Lower lobe of right lung (tissue), 2 donors: ENCODE data around the gene SORBS2. TPM values are rescaled to one million over a fixed set of nuclear protein-coding genes. Genes with fewer than 3 reads are reported as not detected.

Experiments used
- ATAC-seq, 2 donors: fragments of 200-7000 bp; cut with Tn5 transposase; one replicate each; pipeline ENCODE4 v1.9.1; 2020 to 2022; ENCODE audit warnings: mild to moderate bottlenecking in 2 of 2, moderate library complexity in 2 of 2
- DNase-seq: peaks from one replicate; pipeline ENCODE4 v3.0.0-alpha.2; 2020
- H3K27ac ChIP-seq: fragments of 200-600 bp; one replicate; pipeline ENCODE4 v1.8.0; 2022
- H3K27me3 ChIP-seq: fragments of 200-600 bp; one replicate; pipeline ENCODE4 v1.8.0; 2022; ENCODE audit warnings: low read depth
- H3K36me3 ChIP-seq: fragments of 200-600 bp; one replicate; pipeline ENCODE4 v1.8.0; 2022; ENCODE audit warnings: mild to moderate bottlenecking
- H3K4me1 ChIP-seq: fragments of 200-600 bp; one replicate; pipeline ENCODE4 v1.8.0; 2022
- H3K4me3 ChIP-seq: fragments of 200-600 bp; one replicate; pipeline ENCODE4 v1.8.0; 2022; ENCODE audit warnings: mild to moderate bottlenecking
- H3K9me3 ChIP-seq: fragments of 200-600 bp; one replicate; pipeline ENCODE4 v1.8.0; 2022
- intact Hi-C: fragments of 100-400 bp; cut with DNase I; formaldehyde crosslinking; loops from one replicate; pipeline ENCODE4 v1.11.0; 2022
- total RNA-seq: library from RNA; stranded (reverse); fragmentation: NEBNext Ultra II Directional; extraction: Animal tissue kit (Norgen Biotek cat#: 25700); gene quantifications from one replicate; pipeline ENCODE4 v1.2.1, GENCODE V29; 2021
- TF ChIP-seq, protein P1 (sequence below): fragments of 200-600 bp; IDR thresholded peaks from one replicate; pipeline ENCODE4 v1.8.0; 2022; ENCODE audit warnings: antibody characterized with exemption, mild to moderate bottlenecking
- donor health status: DM: no; HTN: yes; CAD: no; lungs with severe emphysema.

The SORBS2 gene
- total RNA-seq, 1 donor from 2014 or later, result 49.3 TPM

DNA sequence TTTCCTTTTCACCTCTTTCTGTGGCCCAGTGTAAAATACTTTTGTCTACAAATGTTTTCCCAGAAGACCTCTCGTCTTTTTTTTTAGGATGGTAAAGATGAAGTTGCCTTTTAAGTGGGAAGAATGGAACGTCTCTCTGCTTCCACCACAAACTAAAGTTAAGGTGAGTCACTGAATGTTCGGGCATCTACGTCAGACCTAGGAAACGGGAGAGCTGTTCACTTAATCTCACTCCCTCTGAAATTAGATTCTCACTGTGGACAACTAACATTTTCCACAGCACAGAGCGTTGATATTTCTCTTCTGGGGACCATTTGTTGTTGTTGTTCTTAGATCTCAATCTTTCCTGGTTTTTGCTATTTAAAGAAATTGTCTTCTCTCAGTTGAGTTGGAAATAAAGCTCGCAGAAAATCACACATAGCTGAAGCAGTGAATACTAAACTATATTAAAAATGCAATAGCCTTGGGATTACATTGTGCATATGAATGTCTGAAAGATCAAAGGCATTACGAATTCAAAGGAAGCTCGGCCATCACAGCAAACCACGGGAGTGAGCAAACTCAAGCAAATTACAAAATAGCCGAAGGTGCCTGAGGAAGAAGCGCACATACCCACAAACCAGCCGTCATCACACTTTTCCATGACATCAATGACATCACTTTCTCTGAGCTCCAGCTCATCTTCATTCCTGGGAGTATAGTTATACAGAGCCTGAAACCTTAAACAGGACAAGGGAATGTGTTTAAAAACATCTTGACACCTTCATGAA is 222.7 kb downstream of the SORBS2 start:
- H3K9me3 ChIP-seq, result no peaks in the 10 kb centered on the region
- intact Hi-C loops, result no loop called here
- H3K27ac ChIP-seq, result no peak overlapping the region
- TF ChIP-seq, protein P1, sequence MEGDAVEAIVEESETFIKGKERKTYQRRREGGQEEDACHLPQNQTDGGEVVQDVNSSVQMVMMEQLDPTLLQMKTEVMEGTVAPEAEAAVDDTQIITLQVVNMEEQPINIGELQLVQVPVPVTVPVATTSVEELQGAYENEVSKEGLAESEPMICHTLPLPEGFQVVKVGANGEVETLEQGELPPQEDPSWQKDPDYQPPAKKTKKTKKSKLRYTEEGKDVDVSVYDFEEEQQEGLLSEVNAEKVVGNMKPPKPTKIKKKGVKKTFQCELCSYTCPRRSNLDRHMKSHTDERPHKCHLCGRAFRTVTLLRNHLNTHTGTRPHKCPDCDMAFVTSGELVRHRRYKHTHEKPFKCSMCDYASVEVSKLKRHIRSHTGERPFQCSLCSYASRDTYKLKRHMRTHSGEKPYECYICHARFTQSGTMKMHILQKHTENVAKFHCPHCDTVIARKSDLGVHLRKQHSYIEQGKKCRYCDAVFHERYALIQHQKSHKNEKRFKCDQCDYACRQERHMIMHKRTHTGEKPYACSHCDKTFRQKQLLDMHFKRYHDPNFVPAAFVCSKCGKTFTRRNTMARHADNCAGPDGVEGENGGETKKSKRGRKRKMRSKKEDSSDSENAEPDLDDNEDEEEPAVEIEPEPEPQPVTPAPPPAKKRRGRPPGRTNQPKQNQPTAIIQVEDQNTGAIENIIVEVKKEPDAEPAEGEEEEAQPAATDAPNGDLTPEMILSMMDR, result no peak
- peaks cover 6% of the 10 kb centered on the region for H3K4me1 ChIP-seq
- no peaks in the 10 kb centered on the region for H3K36me3 ChIP-seq
- H3K27me3 ChIP-seq, result no peaks in the 10 kb centered on the region
- ATAC-seq, result no peak
- no peak overlapping the region for H3K4me3 ChIP-seq
- DNase-seq, result no peak

DNA sequence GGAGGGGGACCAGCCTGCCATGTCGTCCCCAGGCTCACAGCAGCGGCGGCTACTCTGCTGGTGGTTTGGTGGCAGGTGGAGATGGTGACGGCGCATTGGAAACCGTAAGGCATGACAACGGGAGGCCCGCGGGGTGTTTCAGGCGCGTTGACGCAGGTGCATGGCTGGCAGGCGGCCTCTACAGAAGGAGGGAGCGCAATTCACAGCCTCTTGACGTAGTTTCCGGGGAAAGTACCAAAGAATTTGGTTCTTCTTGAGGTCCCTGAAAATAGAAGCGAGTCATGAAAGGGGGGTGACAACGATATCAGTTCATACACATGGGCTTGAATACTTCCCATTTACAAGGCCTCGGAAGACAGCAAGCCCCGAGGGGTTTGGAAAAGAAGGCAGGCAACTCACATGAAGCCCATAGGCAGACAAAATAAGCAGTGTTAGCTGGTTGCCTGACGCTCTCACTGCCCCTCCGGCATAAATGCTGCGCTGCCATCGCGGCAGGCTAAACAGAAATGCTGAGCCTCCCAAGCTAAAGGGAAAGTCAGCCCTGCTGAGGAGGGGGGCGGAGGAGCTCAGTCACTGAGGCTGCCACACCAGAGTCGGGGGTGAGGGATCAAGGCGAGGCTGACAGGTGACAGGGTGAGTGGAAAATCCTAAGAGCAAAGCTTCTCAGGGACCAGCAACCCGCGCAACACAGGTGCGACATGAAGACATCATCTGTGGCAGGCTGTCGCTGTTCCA is 224.4 kb downstream of the SORBS2 start:
- ATAC-seq (peak; percentile 37 to 64), DNase-seq (no peak)
- intact Hi-C loops, result no loop called here
- H3K4me3 ChIP-seq, result peak overlapping the region; percentile 24
- H3K27me3 ChIP-seq, result no peaks in the 10 kb centered on the region
- TF ChIP-seq, protein P1, result no peak
- H3K4me1 ChIP-seq, result peaks cover 6% of the 10 kb centered on the region
- H3K27ac ChIP-seq, result no peak overlapping the region
- H3K9me3 ChIP-seq, result no peaks in the 10 kb centered on the region
- no peaks in the 10 kb centered on the region for H3K36me3 ChIP-seq

DNA sequence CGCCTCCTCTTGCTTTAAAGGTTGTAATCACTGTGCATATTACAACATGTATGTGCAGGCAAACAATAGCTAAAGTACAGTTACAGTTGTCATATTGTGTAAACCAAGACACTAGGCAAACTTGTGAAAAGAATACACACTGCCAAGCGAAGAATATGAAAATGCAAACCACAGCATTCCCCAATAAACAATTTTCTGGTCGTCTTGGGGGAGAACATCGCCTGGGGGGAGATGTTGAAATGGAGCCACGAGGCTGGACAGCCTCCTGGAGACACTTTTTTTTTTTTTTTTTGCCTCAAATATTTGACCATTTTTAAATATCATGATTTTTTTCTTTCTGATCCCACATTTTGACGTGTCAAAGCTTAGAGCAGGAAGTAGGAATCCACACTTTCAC is 225.0 kb downstream of the SORBS2 start:
- intact Hi-C loops, result no loop called here
- DNase-seq, result no peak
- TF ChIP-seq, protein P1, result no peak
- Histone ChIP-seq H3K36me3 (no peaks in the 10 kb centered on the region), H3K9me3 (no peaks in the 10 kb centered on the region), H3K27me3 (no peaks in the 10 kb centered on the region), H3K4me1 (peaks cover 6% of the 10 kb centered on the region), H3K4me3 (peak overlapping the region; percentile 24), H3K27ac (no peak overlapping the region)
- ATAC-seq, result no peak

DNA sequence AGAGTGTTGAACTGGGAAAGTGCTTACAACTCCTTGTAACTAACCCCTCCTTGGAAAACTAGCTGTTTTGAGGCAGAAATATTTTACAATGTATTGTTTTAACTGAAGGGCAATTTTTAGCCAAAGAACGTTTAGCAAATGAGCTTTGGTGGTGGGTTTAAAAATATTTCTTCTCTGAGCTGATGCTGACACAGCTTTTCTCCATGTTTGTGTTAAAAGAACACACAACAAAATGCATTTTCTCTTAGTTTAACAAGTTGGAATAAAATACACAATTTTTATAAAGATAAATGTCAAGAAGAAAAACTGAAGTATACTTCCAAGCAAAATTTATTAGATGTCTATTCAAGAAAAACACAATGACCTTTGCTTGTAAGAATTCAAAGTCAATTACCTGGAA is 226.8 kb downstream of the SORBS2 start:
- no peaks in the 10 kb centered on the region for H3K36me3 ChIP-seq
- H3K27me3 ChIP-seq, result no peaks in the 10 kb centered on the region
- no peaks in the 10 kb centered on the region for H3K4me1 ChIP-seq
- TF ChIP-seq, protein P1, result no peak
- no peak for DNase-seq
- no peak for ATAC-seq
- H3K27ac ChIP-seq, result no peak overlapping the region
- H3K4me3 ChIP-seq, result no peak overlapping the region
- intact Hi-C loops, result no loop called here
- H3K9me3 ChIP-seq, result no peaks in the 10 kb centered on the region

DNA sequence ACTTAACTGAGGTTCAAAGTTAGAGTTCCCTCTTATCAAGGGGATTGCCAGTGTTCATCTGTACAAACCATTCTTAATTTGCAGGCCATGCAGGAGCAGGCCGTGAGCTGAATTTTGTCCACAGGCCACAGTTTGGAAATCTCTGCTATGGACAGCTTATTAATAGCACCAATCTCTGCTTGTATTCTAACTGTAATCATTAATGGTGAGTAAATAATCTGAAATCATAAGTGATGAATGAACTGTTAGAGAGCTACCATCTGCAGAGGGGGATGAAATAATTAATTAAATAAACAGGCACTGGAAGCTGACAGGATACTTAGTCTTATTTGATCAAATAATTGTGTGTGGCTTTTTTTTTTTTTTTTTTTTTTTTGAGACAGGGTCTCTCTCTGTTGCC is 228.2 kb downstream of the SORBS2 start:
- no peak for DNase-seq
- Histone ChIP-seq H3K4me1 (no peaks in the 10 kb centered on the region), H3K27ac (no peak overlapping the region), H3K27me3 (no peaks in the 10 kb centered on the region), H3K36me3 (no peaks in the 10 kb centered on the region), H3K9me3 (no peaks in the 10 kb centered on the region), H3K4me3 (no peak overlapping the region)
- TF ChIP-seq, protein P1, result no peak
- intact Hi-C loops, result no loop called here
- no peak for ATAC-seq
